Stimulated activated CD8-positive, alpha-beta memory T cell treated with anti-CD3 and anti-CD28 coated beads, Interleukin-4, amount 100 ng/mL, for 24 hours (primary cell): Measurements from ENCODE around the gene DELE1.

ENCODE experiments used
- DNase-seq: peaks from one replicate; pipeline ENCODE4 v3.0.0-alpha.2; 2020; ENCODE audit warnings: low read depth

DELE1 gene

GRCh38 chr5:141926434-141926833 is 2.8 kb downstream of the DELE1 start:
- DNase-seq = no peak

DNA sequence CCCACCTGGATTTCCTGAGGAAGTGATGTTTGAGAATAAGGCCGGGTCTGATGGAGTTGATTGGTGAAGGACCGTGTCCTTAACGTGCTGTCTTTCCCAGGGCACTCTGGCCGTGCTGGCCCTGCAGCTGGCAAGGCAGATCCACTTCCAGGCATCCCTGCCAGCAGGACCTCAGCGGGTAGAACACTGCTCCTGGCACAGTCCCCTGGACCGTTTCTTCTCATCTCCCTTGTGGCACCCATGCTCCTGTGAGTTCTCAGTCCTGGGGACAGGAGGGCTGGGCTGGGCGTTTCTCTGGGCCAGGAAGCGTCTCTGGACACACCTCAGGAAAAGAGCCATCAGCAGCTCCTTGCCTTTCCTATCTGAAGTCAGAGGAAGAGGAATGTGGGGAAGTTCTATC is 4.4 kb downstream of the DELE1 start:
- no peak for DNase-seq

DNA sequence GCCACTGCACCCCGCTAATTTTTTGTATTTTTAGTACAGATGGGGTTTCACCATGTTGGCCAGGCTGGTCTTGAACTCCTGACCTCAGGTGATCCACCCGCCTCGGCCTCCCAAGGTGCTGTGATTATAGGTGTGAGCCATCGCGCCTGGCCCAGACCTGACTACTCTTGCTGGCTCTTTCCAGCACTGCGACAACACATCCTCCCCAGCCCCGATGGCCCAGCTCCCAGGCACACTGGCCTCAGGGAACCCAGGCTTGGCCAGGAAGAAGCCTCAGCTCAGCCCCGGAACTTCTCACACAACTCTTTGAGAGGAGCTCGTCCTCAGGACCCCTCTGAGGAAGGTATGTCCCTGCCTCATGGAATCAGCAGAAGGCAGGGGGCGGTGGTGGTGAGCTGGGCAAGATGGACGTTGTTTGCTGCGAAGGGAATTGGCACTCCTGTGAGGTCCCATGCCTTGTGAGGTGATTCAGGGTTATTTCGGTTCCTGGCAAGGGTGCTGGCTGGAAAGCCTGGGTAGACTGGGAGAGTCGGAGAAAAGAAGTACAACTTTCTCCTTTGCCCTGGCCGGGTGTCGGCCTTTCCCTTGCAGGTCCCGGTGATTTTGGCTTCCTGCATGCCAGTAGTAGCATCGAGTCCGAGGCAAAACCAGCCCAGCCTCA is 5.9 kb downstream of the DELE1 start:
- no peak for DNase-seq

GRCh38 chr5:141931694-141932093 is 8.0 kb downstream of the DELE1 start:
- DNase-seq = no peak

DNA sequence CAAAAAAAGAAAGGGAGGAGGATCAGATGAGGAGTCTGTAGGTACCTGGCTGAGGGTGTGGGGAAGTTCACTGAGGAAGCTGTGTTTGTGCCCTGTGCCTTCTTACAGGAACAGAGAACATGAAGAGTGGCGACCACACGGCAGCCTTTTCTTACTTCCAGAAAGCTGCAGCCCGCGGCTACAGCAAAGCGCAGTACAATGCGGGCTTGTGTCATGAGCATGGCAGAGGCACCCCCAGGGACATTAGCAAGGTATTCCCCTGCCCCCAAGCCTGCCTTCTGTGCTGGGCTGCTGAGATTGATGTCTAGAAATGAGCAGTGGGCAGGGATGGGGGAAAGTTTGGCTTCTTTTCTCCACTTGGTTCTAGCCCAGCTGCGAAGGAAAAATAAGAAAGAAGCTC is 9.5 kb downstream of the DELE1 start:
- DNase-seq = no peak

- DNase-seq = no peak
Measured at GRCh38 chr5:141934099-141934844, 10.6 kb downstream of the DELE1 start.

DNA sequence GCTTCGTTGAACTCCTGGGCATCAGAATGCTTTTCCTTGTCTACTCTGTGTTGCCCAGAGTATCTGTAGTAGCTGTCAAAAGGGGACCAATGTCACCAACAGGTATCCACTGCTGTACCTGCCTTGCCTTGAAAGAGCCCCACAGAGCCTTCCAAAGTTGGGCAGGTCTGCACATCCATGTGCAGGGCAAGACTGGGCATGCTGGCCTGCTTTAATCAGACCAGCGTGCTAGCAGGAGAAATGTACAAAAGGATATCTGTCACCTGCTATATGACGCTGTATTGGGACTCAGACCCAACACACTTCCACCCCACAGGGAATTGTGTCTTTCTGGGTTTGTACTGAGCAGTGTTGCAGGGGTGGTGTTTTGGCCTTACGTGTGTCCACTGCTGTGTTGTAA is 11.9 kb downstream of the DELE1 start:
- DNase-seq = no peak

- no peak for DNase-seq
Measured at GRCh38 chr5:141940695-141941271, 17.1 kb downstream of the DELE1 start.

DNA sequence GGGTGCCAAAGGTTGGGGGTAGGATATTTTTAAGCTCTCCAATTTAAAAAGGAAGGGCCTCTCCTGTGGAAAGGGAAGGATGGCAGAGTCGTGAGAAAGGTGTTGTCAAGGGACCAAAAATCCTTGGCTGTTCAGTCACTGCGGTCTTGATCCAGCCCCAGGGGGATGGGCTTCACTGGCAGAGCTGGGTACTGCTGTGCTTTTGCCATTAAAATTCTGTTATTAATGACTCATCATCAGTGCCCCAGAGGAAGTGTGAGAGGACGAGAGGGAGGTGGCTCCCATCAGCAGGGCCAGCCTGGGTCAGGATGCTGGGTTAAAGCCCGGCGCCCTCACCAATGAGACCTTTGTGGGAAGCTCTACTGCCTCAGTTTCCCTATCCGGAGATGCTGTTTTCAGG is 17.6 kb downstream of the DELE1 start:
- no peak for DNase-seq

GRCh38 chr5:141941779-141942178 is 18.1 kb downstream of the DELE1 start:
- no peak for DNase-seq

GRCh38 chr5:141942185-141942857 is 18.6 kb downstream of the DELE1 start:
- no peak for DNase-seq

GRCh38 chr5:141944076-141944475 is 20.4 kb downstream of the DELE1 start:
- no peak for DNase-seq

GRCh38 chr5:141945511-141946051 is 21.9 kb downstream of the DELE1 start:
- no peak for DNase-seq

DNA sequence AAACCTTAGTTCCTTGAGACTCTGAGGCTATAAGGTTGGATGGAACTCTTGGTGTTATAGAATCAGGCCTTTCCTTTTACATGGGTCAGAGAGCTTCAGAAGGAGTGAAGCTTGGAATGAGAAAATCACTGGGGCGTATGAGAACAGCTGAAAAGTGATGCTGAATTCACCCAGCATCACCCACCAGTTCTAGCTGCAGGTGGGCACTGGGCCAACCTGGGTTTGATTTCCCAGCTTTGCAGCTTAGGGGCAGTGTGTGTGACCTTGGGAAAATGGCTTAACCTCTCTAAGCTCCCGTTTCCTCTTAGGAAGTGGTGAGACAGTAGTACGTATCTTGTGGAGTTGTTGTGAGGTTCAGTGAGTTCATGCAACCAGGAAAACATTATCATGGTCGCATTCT is 23.6 kb downstream of the DELE1 start:
- DNase-seq = no peak

DNA sequence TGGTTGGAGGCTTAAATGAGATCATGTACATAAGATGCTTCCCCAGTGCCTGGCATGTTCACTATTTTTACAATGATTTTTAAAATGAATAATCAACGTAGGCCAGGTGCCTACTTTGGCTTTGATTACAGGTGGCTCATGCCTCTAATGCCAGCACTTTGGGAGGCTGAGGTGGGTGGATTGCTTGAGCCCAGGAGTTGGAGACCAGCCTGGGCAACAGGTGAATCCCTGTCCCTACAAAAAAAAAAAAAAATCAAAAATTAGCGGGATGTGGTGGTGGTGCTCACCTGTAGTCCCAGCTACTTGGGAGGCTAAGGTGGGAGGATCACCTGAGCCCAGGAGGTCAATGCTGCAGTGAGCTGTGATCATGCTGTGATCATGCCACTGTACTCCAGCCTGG is 25.1 kb downstream of the DELE1 start:
- no peak for DNase-seq

GRCh38 chr5:141949511-141949910 is 25.8 kb downstream of the DELE1 start:
- DNase-seq = no peak

- no peak for DNase-seq
Measured at GRCh38 chr5:141950207-141951005, 26.7 kb downstream of the DELE1 start.

- peak; percentile 17 for DNase-seq
Measured at GRCh38 chr5:141951332-141951781, 27.7 kb downstream of the DELE1 start.

DNA sequence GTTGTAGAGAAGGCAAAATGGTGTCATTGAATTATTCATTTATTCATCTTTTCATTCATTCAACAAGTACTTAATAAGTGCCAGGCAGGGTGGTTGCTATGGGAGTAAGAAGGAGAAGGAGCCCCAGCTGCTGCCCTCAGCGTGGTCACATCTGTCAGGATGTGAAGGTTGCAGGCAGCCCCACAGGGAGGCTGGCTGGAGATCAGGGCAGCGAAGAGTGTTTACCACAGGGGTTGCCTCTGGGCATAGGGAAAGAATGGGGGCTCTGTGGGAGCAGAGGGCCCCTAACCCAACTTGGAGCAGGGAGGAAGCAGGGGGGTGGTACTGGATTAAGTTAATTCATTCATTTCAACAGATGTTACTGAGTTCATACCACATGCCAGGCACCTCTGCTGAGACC is 28.3 kb downstream of the DELE1 start:
- no peak for DNase-seq

GRCh38 chr5:141954194-141954593 is 30.5 kb downstream of the DELE1 start:
- no peak for DNase-seq

DNA sequence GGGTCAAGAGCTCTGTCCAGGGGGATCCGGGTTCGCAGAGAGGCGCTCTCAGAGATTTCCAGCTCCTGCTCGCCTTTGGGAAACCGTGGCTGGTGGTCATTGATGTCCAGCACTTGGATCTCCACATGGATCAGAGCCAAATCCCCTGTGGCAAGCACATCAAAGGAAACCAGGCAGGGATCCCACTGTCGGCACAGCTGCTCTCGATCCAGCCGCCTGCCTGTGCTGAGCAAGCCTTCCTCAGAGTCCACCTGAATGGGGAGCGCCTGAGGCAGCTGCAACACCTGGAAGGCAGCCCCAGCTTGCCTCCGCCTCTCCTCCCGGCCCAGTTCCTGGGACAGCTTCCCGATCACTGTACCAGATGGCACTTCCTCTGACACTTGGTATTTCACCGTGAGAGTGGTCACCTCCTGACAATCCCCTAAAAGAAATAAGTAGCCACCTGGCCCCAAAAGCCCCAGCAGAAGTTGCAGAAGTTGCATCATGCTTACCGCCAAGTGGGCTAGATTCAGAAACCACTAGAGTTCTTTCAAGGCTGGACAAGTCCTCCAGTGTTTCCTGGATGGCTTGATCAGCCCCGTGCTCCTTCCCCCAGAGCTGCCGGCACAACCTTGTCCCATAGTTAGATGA is 33.8 kb downstream of the DELE1 start:
- no peak for DNase-seq
